HG03575 (cell line): ENCODE data around the gene OR6T1.
A peak's percentile ranks its signal among the peaks of the same experiment; 100 is the strongest.

Source experiments
- ATAC-seq: cut with Tn5 transposase; IDR thresholded peaks from one replicate; pipeline ENCODE4 v1.9.1; 2021; ENCODE audit not compliant: unreplicated experiment, insufficient number of reproducible peaks, low FRiP score; ENCODE audit errors: extremely low read depth

Gene OR6T1, protein sequence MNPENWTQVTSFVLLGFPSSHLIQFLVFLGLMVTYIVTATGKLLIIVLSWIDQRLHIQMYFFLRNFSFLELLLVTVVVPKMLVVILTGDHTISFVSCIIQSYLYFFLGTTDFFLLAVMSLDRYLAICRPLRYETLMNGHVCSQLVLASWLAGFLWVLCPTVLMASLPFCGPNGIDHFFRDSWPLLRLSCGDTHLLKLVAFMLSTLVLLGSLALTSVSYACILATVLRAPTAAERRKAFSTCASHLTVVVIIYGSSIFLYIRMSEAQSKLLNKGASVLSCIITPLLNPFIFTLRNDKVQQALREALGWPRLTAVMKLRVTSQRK

DNA sequence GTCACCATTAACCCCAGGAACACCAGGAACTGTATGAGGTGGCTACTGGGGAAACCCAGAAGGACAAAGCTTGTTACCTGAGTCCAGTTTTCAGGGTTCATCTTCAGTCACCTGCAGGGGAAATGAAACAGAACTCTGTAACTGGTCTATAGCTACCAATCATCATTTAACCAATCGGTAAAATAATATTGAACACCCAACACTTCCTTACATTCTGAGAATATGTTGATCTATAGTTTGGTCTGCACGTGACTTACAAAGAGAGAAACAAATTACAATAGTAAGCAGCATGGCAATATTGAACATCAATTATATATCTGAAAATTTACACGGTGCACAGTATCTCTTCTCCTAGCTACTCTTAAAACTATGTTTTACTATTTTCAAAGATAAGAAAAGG lies at the start of gene OR6T1:
Gene OR6T1 (minus strand): TSS at position 101 of the 400 bp plus-strand sequence. CDS start 0 bp downstream, at position 101.
- no peak for ATAC-seq

DNA sequence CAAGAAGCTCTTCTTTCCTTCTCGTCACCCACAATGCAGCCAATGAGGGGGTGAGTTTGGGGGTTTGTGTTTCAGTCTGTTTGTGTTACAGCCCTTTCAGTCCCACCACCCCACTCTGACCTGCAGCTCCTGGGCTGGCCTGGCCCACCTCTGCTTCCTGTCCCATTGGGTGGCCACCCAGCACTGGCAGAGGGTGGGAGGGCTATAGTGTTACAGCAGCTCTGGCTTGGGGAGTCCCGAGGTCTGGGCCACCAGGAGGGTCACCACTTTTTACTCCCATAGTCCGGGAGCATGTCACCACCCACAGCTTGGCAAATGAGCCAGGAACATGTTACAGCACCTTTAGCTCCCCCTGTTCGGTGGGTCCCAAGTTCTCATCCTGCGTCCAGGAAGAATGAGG lies 35.7 kb upstream of the OR6T1 start:
- no peak for ATAC-seq

DNA sequence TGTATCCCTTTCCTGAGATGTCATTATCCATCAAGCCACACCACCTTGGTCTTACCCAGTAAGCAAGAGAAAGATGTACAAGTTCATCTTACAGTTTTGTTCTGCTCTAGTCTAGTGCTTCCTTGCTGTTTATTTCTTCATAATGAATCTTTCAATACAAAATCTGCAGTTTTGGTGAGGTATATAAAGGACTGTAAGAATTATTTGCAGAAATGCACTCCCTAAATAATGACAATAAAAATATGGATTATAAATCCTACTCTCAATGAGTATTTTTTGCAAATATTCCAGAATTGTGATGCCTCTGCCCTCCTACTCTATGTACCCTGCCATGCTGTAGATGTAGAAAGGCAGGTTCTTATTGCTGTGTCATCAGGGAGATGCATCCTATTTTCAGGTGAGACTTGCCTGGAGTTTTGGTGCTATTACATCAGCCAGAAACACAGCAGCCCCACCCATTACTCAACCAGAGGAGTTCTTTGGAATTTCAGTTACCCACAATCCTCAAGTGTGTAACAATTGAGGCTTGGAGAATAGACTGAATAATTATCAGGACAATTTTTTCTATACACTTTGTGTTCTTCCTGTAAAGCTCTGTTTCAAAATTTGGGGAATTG lies 34.2 kb upstream of the OR6T1 start, which contains the start of gene OR10S1:
Gene OR10S1 (minus strand): TSS at position 51 of the 617 bp plus-strand sequence. CDS start 117 bp downstream, outside the sequence.
- ATAC-seq: no peak

DNA sequence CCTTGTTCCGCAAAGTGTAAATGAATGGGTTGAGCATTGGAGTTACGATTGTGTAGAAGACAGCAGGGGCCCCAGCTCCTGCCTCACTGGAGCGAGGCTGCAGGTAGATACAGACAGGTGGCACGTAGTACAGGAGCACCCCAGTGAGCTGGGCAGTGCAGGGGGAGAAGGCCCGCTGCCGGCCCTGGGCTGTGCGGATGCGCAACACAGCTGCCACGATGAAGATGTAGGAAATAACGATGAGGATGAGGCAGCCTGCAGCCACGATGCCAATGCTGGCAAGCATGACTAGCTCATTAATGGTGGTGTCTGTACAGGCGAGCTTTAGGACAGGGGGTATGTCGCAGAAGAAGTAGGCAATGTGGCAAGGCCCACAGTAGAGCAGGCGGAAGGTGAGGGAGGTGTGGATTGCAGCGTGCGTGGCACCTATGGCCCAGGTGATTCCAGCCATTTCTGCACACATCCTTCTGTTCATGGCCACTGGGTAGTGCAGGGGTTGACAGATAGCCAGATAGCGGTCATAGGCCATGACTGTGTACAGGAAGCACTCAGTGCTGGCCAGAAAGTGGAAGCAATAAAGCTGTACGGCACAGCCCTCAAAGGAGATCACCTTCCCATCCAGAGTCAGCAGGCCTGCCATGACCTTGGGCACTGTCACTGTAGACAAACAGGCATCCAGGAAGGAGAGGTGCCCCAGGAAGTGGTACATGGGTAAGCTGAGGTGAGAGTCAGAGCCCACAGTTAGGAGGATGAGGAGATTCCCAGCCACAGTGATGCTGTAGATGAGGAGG lies 33.3 kb upstream of the OR6T1 start:
- no peak for ATAC-seq

DNA sequence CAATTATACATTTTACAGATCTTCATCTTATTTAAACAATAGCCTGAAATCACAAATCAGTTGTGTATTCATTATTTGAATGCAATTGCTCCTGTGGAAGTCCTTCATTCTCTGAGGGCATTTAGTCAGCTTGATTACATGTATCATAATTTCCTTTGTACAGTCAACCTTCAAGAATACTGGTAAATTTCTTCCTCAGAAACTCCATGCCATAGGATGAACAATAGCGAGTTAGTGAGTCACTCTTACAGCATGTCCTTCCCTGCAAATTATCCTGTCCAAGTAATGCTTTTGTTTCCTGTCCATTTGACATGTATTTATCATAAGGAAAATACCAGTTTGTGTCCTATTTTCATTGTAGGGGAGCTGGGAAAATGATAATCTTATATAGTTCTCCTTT lies 30.2 kb upstream of the OR6T1 start:
- no peak for ATAC-seq

DNA sequence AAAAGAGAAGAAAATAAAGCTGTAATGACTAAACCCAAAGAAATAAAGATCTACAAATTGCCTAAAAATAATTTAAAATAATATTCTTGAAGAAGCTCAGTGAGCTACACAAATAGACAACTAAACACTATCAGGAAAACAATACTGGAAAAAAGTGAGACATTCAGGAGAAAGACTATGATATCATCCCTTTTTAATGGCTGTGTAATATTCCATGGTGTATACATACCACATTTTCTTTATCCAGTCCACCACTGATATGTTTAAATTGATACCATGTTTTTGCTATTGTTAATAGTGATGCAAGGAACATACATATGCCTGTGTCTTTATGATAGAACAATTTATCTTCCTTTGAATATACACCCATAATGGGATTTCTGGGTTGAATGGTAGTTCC lies 13.1 kb upstream of the OR6T1 start:
- ATAC-seq: no peak

DNA sequence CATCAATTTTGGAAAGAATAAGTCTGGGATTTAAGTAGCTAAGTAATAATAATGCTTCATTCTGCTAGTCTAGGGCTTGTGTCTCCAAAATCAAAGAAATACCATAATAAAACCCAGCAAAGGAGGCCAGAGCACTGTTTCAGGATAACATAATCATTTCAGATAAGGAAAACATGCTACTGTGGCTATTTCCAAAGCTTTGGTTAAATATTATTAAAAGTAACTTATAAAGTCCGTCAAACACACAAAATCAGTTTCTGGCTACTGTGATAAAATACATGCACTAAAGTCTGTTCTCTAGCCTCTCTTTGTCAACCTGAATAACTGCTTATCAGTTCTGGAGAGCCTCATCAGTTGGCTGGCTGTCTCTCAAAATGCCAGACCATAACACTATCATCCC lies 1.5 kb upstream of the OR6T1 start:
- no peak for ATAC-seq

DNA sequence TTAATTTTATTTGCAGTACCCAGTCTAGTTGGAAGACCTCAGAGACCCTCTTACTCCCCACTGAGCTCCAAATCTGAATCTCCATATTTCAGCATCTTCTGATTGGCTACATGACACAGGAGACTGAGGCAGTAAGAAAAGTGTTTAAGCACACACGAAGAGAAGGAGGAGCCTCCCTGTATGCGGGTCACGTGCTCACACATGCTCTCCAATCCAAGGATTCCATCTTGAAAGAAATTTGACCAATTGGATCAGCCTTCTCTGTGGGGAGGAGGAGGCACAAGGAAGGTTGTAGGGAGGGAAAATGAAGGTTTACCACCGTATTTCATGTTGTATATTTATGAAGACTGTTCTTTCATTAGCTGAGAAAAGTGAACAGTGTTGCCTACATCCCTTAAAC lies 1.2 kb downstream of the OR6T1 start:
- no peak for ATAC-seq

DNA sequence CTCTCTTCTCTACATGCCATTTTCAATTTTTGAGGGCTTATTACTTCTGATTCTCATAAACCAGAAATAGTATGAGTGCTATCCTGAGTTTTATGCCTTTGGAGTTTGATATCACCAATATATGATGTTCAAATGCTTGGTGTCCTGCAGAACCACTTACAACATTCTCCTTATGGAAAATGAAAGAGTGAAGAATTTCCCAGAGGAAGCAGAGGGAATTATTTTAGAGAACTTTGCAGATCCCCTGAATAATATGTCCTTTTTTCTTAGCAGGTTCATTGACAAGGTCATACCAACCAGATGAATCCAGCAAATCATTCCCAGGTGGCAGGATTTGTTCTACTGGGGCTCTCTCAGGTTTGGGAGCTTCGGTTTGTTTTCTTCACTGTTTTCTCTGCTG lies 4.3 kb downstream of the OR6T1 start, which contains the start of gene OR4D5:
Gene OR4D5 (plus strand): TSS at position 301 of the 400 bp plus-strand sequence. CDS start 0 bp downstream, at position 301.
- ATAC-seq: no peak

DNA sequence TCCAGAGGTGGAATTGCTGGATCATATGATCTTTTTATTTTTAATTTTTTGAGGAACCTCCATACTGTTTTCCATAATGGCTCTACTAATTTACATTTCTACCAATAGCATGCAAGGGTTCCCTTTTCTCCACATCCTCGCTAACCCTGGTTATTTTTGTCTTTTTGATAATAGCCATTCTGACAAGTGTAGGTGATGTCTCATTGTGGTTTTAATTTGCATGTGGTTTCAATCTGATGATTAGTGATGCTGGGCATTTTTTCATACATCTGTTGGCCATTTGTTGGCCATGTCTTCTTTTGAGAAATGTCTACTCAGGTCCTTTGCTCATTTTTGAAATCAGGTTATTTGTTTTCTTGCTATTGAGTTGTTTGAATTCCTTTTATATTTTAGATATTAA lies 19.6 kb downstream of the OR6T1 start:
- ATAC-seq: no peak

DNA sequence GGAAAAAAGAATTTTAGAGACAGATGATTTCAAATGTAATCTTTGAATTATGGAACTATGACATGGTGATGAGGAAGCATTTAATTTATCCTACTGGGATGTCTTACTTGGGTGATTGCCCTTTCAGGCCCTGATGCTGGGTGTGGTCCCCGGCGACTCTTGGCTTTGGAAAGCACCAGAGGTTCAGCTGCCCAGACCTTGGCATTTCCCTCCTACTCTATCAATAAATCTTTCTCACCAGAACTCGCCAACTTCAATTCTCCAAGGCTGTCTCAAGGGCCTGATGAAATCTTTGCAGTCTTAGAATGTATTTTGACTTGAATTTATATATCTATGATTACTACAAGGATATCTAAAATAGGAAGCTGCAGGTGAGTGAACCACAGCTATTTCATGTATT lies 22.7 kb downstream of the OR6T1 start:
- no peak for ATAC-seq

DNA sequence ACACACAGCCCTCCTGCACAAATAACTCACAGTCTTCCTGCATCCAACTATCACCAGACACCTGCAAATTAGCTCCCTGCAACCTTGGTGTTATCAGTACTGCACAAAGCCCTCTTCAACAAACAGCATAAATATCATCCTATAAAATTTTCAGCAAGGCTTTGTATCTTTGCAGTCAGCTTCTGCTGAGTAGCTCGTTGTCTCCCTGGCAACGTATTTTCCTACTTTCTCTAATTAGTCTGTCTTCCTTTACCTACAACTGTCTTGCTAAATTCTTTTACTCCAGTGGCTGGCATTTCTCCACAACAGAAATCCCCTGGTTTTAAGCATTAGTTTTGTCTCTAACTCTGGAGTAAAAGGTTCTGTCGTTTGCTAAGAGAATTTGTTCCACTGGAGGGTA lies 37.8 kb downstream of the OR6T1 start:
- no peak for ATAC-seq

DNA sequence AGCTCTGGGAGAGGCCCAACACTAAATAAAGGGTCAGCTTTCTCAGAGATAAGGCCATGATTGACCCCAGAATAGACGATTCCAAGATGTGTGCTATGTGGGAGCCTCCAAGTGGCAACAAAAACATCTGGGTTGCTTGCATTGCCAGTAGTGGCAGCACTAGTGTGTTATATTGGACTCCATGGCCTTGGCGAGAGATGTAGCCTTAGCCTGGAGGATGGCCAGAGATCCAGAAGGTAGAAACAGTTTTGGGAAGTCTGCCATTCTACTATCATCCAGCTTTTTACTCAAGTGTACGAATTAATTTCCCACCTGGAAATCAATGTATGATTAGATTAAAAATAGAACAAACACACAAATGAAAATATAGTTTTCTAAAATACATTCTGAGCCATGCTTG lies 38.7 kb downstream of the OR6T1 start:
- ATAC-seq: no peak

DNA sequence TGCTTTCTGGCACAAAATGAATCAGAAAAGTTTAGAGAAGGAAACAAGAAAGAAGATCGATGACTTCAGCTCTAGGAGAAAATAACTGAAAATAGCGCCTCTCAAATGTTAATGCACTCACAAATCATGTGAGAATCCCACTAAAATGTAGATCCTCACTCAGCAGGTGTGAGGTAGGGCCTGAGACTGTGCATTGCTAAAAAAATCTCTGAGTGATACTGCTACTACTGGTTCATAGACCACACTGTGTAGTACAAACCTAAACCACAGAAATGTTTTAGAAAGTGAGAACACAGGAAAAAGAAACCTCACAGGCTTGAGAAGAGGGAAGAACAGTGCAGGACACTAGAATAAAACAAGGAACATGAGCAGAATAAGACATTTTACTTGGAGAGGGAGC lies 39.7 kb downstream of the OR6T1 start:
- ATAC-seq: peak; percentile 85

DNA sequence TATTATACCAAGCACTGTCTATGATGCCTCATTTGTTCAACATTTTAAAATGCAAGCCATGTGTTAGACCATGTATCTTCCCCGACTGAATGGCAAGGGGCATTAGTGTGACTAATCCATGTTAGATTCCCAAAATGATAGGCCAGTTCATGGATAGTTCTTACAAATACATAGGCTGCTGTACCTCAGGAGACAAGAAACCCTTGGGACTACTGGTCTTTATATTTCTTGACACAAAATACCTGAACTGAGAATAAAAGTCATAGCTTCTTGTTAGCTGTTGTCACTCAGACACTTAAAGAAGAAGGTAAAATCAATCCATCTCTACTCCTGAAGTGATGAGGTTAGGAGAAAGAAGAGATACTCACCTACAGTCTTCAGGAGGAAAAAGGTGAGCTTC lies 41.8 kb downstream of the OR6T1 start, which contains the start of gene OR8D4:
Gene OR8D4 (plus strand): TSS at position 301 of the 400 bp plus-strand sequence. CDS start 4,265 bp downstream, outside the sequence.
- ATAC-seq: no peak

DNA sequence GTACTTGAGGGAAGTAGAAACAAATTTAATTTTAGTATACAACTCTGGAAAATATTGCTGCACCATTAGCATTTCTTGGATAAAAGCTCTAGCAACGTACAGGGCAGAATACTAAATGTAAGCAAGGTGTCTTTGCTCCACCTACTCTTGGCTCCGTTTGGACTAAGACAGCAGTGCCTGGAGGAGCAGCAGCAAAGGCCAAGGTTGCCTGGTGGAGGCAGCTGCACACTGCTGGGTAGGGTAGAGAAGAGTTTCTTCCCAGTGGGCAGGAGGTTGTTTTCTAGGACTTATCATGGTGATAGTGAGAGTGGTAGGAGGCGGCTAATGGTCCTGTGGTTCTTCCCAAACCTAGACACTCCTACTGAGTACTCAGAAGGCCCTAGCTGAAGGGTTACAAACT lies 43.8 kb downstream of the OR6T1 start:
- no peak for ATAC-seq
